HUES64 (cell line): ENCODE measurements around the gene ZFP28.
A peak's percentile ranks its signal among the peaks of the same experiment; 100 is the strongest.

Experiments
- H3K27ac ChIP-seq: 2 replicates; pipeline ENCODE4 v1.7.0; 2013; ENCODE audit warnings: low read depth, low read length, inconsistent platforms
- H3K27me3 ChIP-seq: 2 replicates; pipeline ENCODE4 v1.6.1; 2013; ENCODE audit warnings: mild to moderate bottlenecking, low read length; ENCODE audit not compliant: insufficient read depth
- H3K36me3 ChIP-seq: 2 replicates; pipeline ENCODE4 v1.6.1; 2013; ENCODE audit warnings: mild to moderate bottlenecking, low read length; ENCODE audit not compliant: insufficient read depth
- H3K4me1 ChIP-seq: 2 replicates; pipeline ENCODE4 v1.6.1; 2013; ENCODE audit warnings: mild to moderate bottlenecking, low read length, moderate library complexity; ENCODE audit not compliant: insufficient read depth
- H3K4me3 ChIP-seq: 2 replicates; pipeline ENCODE4 v1.5.1; 2013; ENCODE audit warnings: mild to moderate bottlenecking, low read length, moderate library complexity
- H3K9ac ChIP-seq: 2 replicates; pipeline ENCODE4 v1.6.1; 2013; ENCODE audit warnings: mild to moderate bottlenecking, low read depth, low read length
- H3K9me3 ChIP-seq: 2 replicates; pipeline ENCODE4 v1.6.1; 2013; ENCODE audit warnings: low read depth, low read length; ENCODE audit not compliant: insufficient read depth
- WGBS: fragments of 150-250, 120-280 bp; methylation state at CpG from one replicate; pipeline ENCODE4 v1.1.7; 2013; ENCODE audit warnings: missing lambda C conversion rate; 5-methylcytosine and 5-hydroxymethylcytosine counted together

Gene ZFP28

GRCh38 chr19:56554272-56554869 lies 15.6 kb downstream of the ZFP28 start:
- Histone ChIP-seq H3K27ac (no peak overlapping the region), H3K4me3 (no peak overlapping the region), H3K4me1 (no peaks in the 10 kb centered on the region), H3K9ac (no peak overlapping the region), H3K9me3 (peaks cover 89% of the 10 kb centered on the region), H3K27me3 (no peaks in the 10 kb centered on the region), H3K36me3 (peaks cover 56% of the 10 kb centered on the region)
- WGBS, result 70% methylated on average over 4 of the region's 6 CpGs

- 95% methylated on average over 2 of the region's 2 CpGs for WGBS
Observed at GRCh38 chr19:56562766-56563165, 24.0 kb downstream of the ZFP28 start.

GRCh38 chr19:56566904-56567273 lies 28.1 kb downstream of the ZFP28 start:
- Histone ChIP-seq H3K4me3 (peak overlapping the region; percentile 75), H3K27me3 (no peaks in the 10 kb centered on the region), H3K9ac (peak overlapping the region; percentile 48), H3K9me3 (peaks cover 68% of the 10 kb centered on the region), H3K27ac (no peak overlapping the region), H3K36me3 (peaks cover 32% of the 10 kb centered on the region), H3K4me1 (no peaks in the 10 kb centered on the region)
- WGBS, result 2% methylated on average over 23 of the region's 23 CpGs

More at GRCh38 chr19:56562766-56563165, 24.0 kb downstream of the ZFP28 start:
- peaks cover 50% of the 10 kb centered on the region for H3K9me3 ChIP-seq
- no peak overlapping the region for H3K9ac ChIP-seq
- H3K36me3 ChIP-seq, result no peaks in the 10 kb centered on the region
- no peak overlapping the region for H3K4me3 ChIP-seq
- no peaks in the 10 kb centered on the region for H3K27me3 ChIP-seq
- H3K27ac ChIP-seq, result no peak overlapping the region
- no peaks in the 10 kb centered on the region for H3K4me1 ChIP-seq

DNA sequence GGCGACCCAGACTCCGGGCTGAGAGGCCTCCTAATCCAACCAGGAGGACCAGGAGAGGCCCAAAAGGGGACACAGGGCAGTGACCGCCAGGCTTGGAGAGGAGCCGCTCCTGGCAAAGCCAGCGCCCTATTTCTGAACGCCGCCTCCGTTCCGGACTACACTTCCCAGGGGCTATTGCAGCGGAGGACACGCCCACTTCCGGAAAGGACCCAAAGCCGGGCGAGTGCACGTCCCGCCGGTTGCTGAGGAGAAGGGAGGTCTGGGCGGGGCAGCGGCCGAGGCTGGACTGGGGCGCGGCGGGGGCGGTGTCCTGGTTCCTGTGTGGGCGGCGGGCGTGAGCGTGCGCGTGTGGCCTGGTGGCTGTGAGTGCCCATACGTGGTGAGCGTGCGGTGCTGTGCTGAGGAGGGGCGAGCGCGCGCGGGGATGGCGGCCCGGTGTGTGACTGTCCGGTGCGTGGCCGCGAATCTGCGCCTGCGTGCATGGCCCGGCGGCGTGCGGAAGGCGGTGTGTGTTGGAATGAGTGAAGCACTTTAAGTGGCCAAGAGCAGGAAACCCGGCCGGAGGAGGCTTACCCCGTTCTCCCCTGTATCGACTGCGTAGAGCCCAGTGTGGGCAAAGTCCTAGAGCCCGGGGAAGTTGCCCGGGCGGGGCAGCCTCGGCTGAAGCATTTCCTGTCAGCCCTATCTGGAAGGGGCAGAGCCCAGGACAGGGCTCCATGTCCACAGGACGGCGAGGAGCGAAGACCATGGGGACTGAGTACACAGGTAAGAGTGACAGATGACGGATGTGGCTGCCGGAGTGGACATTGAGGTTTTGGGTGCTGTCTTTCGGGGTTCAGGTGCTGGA lies 28.7 kb downstream of the ZFP28 start, which contains the start of gene ZNF470:
TSS of gene ZNF470 (plus strand) at position 195 of the 847 bp plus-strand sequence. CDS start 2,844 bp downstream, outside the sequence.
- Histone ChIP-seq H3K27ac (no peak within 1 kb of the TSS), H3K9me3 (peaks cover 67% of the 10 kb centered on the region), H3K4me1 (no peaks in the 10 kb centered on the region), H3K36me3 (peaks cover 36% of the 10 kb centered on the region), H3K9ac (peak within 1 kb of the TSS; percentile 48), H3K4me3 (peak within 1 kb of the TSS; percentile 75), H3K27me3 (no peaks in the 10 kb centered on the region)
- 5% methylated on average over 66 of the region's 66 CpGs for WGBS

DNA sequence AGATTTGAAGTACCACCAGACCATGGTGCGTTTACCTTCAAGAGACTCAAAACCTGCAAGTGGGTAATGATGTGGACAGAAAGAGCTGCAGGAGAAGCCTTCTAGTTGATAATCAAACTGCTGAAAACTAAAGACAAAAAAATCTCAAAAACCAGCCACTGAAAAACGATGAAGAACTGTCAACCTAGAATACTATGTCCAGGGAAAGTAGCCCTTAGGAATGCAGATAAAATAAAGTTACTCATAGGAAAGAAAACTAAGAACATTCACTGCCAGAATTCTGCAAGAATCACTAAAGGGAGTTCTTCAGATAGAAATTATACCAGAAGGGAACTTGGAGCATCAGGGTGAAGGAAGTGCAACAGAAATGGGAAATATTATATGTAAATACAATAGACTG lies 33.8 kb downstream of the ZFP28 start:
- Histone ChIP-seq H3K4me3 (no peak overlapping the region), H3K4me1 (no peaks in the 10 kb centered on the region), H3K9ac (no peak overlapping the region), H3K27ac (no peak overlapping the region), H3K9me3 (peaks cover 92% of the 10 kb centered on the region), H3K27me3 (no peaks in the 10 kb centered on the region), H3K36me3 (peaks cover 87% of the 10 kb centered on the region)
- 47% methylated on average over 2 of the region's 2 CpGs for WGBS

- H3K9me3 ChIP-seq, result peaks cover 97% of the 10 kb centered on the region
- WGBS, result 98% methylated on average over 3 of the region's 3 CpGs
- no peaks in the 10 kb centered on the region for H3K27me3 ChIP-seq
- no peak overlapping the region for H3K4me3 ChIP-seq
- no peaks in the 10 kb centered on the region for H3K4me1 ChIP-seq
- H3K9ac ChIP-seq, result no peak overlapping the region
- peaks cover 94% of the 10 kb centered on the region for H3K36me3 ChIP-seq
- no peak overlapping the region for H3K27ac ChIP-seq
Observed at GRCh38 chr19:56573914-56574313, 35.2 kb downstream of the ZFP28 start.

DNA sequence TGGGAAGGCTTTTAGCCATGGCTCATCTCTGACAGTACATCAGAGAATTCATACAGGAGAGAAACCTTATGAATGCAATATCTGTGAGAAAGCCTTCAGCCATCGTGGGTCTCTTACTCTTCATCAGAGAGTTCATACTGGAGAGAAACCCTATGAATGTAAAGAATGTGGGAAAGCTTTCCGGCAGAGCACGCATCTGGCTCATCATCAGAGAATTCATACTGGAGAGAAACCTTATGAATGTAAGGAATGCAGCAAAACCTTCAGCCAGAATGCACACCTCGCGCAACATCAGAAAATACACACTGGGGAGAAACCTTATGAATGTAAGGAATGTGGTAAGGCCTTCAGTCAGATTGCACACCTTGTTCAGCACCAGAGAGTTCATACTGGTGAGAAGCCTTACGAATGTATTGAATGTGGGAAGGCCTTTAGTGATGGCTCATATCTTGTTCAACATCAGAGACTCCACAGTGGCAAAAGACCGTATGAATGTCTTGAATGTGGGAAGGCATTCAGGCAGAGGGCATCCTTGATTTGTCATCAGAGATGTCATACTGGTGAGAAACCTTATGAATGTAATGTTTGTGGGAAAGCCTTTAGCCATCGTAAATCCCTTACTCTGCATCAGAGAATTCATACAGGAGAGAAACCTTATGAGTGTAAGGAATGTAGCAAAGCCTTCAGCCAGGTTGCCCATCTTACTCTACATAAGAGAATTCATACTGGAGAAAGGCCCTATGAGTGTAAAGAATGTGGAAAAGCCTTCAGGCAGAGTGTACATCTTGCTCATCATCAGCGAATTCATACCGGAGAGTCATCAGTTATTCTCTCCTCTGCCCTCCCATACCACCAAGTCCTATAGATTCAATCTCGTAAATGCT lies 39.2 kb downstream of the ZFP28 start:
- peak overlapping the region; percentile 5; the same call in 1 of the 2 replicates for H3K4me3 ChIP-seq
- WGBS, result 95% methylated on average over 10 of the region's 11 CpGs
- peaks cover 59% of the 10 kb centered on the region for H3K36me3 ChIP-seq
- H3K27me3 ChIP-seq, result no peaks in the 10 kb centered on the region
- no peak overlapping the region for H3K27ac ChIP-seq
- no peak overlapping the region for H3K9ac ChIP-seq
- H3K9me3 ChIP-seq, result peaks cover 99% of the 10 kb centered on the region
- no peaks in the 10 kb centered on the region for H3K4me1 ChIP-seq

DNA sequence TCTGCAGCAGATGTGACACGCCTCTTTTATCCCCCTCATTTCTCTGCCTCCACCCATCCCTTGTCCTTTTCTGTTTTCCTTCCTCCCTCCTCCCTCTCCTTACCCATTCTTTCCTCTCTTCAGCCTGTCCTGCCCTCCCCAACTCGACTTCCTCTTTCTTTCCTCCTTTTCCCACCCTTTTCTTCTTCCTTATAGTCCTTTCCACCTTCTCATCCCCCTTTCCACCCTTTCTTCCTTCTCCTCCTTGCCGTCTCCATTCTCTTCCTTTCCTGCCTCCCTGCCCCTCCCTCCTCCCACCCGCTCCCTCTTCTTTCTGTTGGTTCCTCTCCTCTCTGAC lies 55.7 kb downstream of the ZFP28 start:
- H3K9me3 ChIP-seq, result peaks cover 22% of the 10 kb centered on the region
- H3K27ac ChIP-seq, result no peak overlapping the region
- no peak overlapping the region for H3K9ac ChIP-seq
- H3K4me3 ChIP-seq, result peak overlapping the region; percentile 99; the same call in 1 of the 2 replicates
- peaks cover 15% of the 10 kb centered on the region; the same call in 1 of the 2 replicates for H3K36me3 ChIP-seq
- H3K27me3 ChIP-seq, result no peaks in the 10 kb centered on the region
- H3K4me1 ChIP-seq, result peaks cover 6% of the 10 kb centered on the region
- 67% methylated on average over 4 of the region's 4 CpGs for WGBS

GRCh38 chr19:56594783-56595547 lies 56.2 kb downstream of the ZFP28 start, which contains the start of gene ZNF71:
Gene ZNF71 (plus strand): TSS chr19:56595302. CDS start chr19:56601559, 6,257 bp downstream.
- H3K36me3 ChIP-seq, result peaks cover 15% of the 10 kb centered on the region; the same call in 1 of the 2 replicates
- H3K9ac ChIP-seq, result peak within 1 kb of the TSS; percentile 89
- peaks cover 6% of the 10 kb centered on the region for H3K4me1 ChIP-seq
- no peaks in the 10 kb centered on the region for H3K27me3 ChIP-seq
- peak within 1 kb of the TSS; percentile 99 for H3K4me3 ChIP-seq
- WGBS, result under 1% methylated on average over 52 of the region's 52 CpGs
- H3K27ac ChIP-seq, result no peak within 1 kb of the TSS; the same call in 1 of the 2 replicates
- H3K9me3 ChIP-seq, result peaks cover 16% of the 10 kb centered on the region

GRCh38 chr19:56595548-56595899 lies 56.8 kb downstream of the ZFP28 start:
- WGBS, result under 1% methylated on average over 4 of the region's 4 CpGs
- peak overlapping the region; percentile 89 for H3K9ac ChIP-seq
- H3K27me3 ChIP-seq, result no peaks in the 10 kb centered on the region
- H3K36me3 ChIP-seq, result peaks cover 16% of the 10 kb centered on the region; the same call in 1 of the 2 replicates
- H3K4me1 ChIP-seq, result peaks cover 6% of the 10 kb centered on the region
- H3K27ac ChIP-seq, result no peak overlapping the region; the same call in 1 of the 2 replicates
- peaks cover 11% of the 10 kb centered on the region for H3K9me3 ChIP-seq
- peak overlapping the region; percentile 99 for H3K4me3 ChIP-seq
